GM23338 (cell line): ENCODE measurements around the gene PRRG1. TPM values are rescaled to one million over a fixed set of nuclear protein-coding genes. Genes with fewer than 3 reads are reported as not detected.
"Not testable (repeated sequence)": the region's sequence is repeated elsewhere in the genome, so short reads cannot be mapped to it uniquely, and the experiment has no call there.

ENCODE experiments used
- ATAC-seq: fragments of 200-7000 bp; cut with Tn5 transposase; 3 replicates; pipeline ENCODE4 v1.9.1; 2020
- DNase-seq: peaks from one replicate; pipeline ENCODE4 v3.0.0-alpha.2; 2015; ENCODE audit warnings: low spot score
- H2AFZ ChIP-seq: fragments of 200-600 bp; sonication (generic); 2 replicates; pipeline ENCODE4 v1.8.0; 2016; ENCODE audit warnings: antibody characterized with exemption, mild to moderate bottlenecking, moderate library complexity
- H3F3A ChIP-seq: fragments of 200-600 bp; sonication (generic); replicated peaks from 2 replicates; pipeline ENCODE4 v1.8.0; 2017; ENCODE audit warnings: antibody characterized with exemption, mixed run types, low read depth
- H3K27ac ChIP-seq: fragments of 200-600 bp; sonication (generic); 2 replicates; pipeline ENCODE4 v1.6.1; 2016; ENCODE audit warnings: low read depth
- H3K27me3 ChIP-seq: fragments of 200-600 bp; sonication (generic); 2 replicates; pipeline ENCODE4 v1.8.0; 2016; ENCODE audit warnings: mild to moderate bottlenecking, mixed run types, moderate library complexity; ENCODE audit not compliant: insufficient read depth
- H3K36me3 ChIP-seq: fragments of 200-600 bp; sonication (generic); 2 replicates; pipeline ENCODE4 v1.8.0; 2016; ENCODE audit warnings: mild to moderate bottlenecking; ENCODE audit not compliant: insufficient read depth
- H3K4me1 ChIP-seq: fragments of 200-600 bp; sonication (generic); 2 replicates; pipeline ENCODE4 v1.8.0; 2016; ENCODE audit warnings: mild to moderate bottlenecking, moderate library complexity; ENCODE audit not compliant: insufficient read depth
- H3K4me2 ChIP-seq: fragments of 200-600 bp; sonication (generic); 2 replicates; pipeline ENCODE4 v1.7.1; 2017; ENCODE audit warnings: mixed run types
- H3K4me3 ChIP-seq: fragments of 200-600 bp; sonication (generic); 2 replicates; pipeline ENCODE4 v1.6.1; 2016; ENCODE audit warnings: mixed run types
- H3K79me2 ChIP-seq: fragments of 200-600 bp; sonication (generic); replicated peaks from 2 replicates; pipeline ENCODE4 v1.8.0; 2017; ENCODE audit warnings: mild to moderate bottlenecking; ENCODE audit not compliant: insufficient read depth
- H3K9me2 ChIP-seq: fragments of 200-600 bp; sonication (generic); 2 replicates; pipeline ENCODE4 v1.8.0; 2017; ENCODE audit not compliant: insufficient read depth
- H4K20me1 ChIP-seq: fragments of 200-600 bp; sonication (generic); replicated peaks from 2 replicates; pipeline ENCODE4 v1.8.0; 2017; ENCODE audit warnings: mild to moderate bottlenecking; ENCODE audit not compliant: insufficient read depth
- H3K27ac Mint-ChIP-seq: 2 replicates; pipeline ENCODE4 v1.8.0; 2020; ENCODE audit warnings: inconsistent platforms, mild to moderate bottlenecking, moderate library complexity, mixed read lengths
- H3K27me3 Mint-ChIP-seq: 3 replicates; pipeline ENCODE4 v1.8.0; 2022; ENCODE audit warnings: low read depth, mild to moderate bottlenecking, moderate library complexity, mixed read lengths, inconsistent platforms; ENCODE audit not compliant: insufficient read depth, poor library complexity
- H3K36me3 Mint-ChIP-seq: 3 replicates; pipeline ENCODE4 v1.8.0; 2021; ENCODE audit warnings: low read depth, mild to moderate bottlenecking, inconsistent platforms, moderate library complexity, mixed read lengths
- H3K4me1 Mint-ChIP-seq: 3 replicates; pipeline ENCODE4 v1.8.0; 2020; ENCODE audit warnings: mild to moderate bottlenecking, inconsistent platforms, mixed read lengths
- H3K4me3 Mint-ChIP-seq: 3 replicates; pipeline ENCODE4 v1.8.0; 2021; ENCODE audit warnings: moderate library complexity, mild to moderate bottlenecking, inconsistent platforms, mixed read lengths
- H3K9me3 Mint-ChIP-seq: 3 replicates; pipeline ENCODE4 v1.8.0; 2020; ENCODE audit warnings: moderate library complexity, mild to moderate bottlenecking, inconsistent platforms, mixed read lengths
- JUNB ChIP-seq: IDR thresholded peaks from one replicate; pipeline ENCODE4 v1.6.1; 2016; ENCODE audit warnings: antibody characterized with exemption; ENCODE audit not compliant: unreplicated experiment
- NANOG ChIP-seq: IDR thresholded peaks from 2 replicates; pipeline ENCODE4 v1.6.1; 2016; ENCODE audit warnings: antibody characterized with exemption, borderline replicate concordance
- POLR2AphosphoS5 ChIP-seq: IDR thresholded peaks from 2 replicates; pipeline ENCODE4 v1.6.1; 2016; ENCODE audit warnings: antibody characterized with exemption, low read depth
- STAT1 ChIP-seq: IDR thresholded peaks from one replicate; pipeline ENCODE4 v1.6.1; 2016; ENCODE audit warnings: antibody characterized with exemption; ENCODE audit not compliant: unreplicated experiment
- polyA plus RNA-seq: library from polyadenylated mRNA; unstranded; fragments of >200 nt; fragmentation: Nextera tagmentation; extraction: Ambion mirVana; gene quantifications from 2 replicates; pipeline ENCODE4 v1.2.1, GENCODE V29; 2016
- total RNA-seq: library from RNA; depleted of rRNA; stranded (reverse); fragments of >200 nt; shearing (Covaris generic); gene quantifications from 2 replicates; pipeline ENCODE4 v1.2.3, GENCODE V29; 2014
- TF ChIP-seq, protein P1 (sequence below), 2 experiments: fragments of 200-600 bp in 1 of 2; sonication (generic) in 1 of 2; conservative IDR thresholded peaks; 2 replicates each; pipeline versions ENCODE4 v1.5.1 to v1.6.1; 2016 to 2017; ENCODE audit warnings: antibody characterized with exemption in 2 of 2, low read depth in 2 of 2, mild to moderate bottlenecking in 2 of 2, moderate library complexity in 1 of 2
- TF ChIP-seq, protein P2 (sequence below): fragments of 250-450 bp; sonication (Bioruptor Pico); IDR thresholded peaks from 2 replicates; pipeline ENCODE4 v1.5.0; 2020; ENCODE audit warnings: mild to moderate bottlenecking, moderate library complexity

The PRRG1 gene
- total and polyA plus RNA-seq, 2 experiments from 2014 or later: 3.8 to 10.8 TPM

DNA sequence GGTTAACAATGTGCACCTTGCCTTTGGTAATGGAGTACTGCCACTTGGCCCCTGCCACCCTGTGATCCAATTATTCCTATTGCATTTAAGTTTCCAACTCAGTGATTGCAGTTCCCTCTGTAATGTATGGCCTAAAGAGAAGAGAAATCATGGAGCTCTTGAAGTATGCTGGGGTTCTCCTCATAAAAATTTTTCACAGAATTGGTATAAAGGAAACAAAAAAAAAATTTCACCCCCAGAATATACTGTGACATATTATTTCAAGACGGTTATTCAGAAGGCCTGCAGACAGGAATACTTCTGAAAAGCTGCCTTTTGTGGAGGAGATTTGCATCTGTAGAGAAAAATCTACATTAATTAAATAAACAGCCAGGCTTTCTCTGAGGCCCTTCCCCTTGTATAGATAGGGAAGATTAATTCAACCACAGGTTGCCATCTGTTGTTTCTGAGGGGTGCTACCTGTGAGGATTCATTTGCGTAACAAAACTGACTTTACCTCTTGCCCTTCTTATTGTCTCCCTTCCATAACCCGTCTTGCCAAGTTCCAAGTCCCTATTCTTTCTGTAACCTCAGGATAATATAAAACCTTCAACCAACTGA lies 127.5 kb downstream of the PRRG1 start:
- H3F3A ChIP-seq: no peaks in the 10 kb centered on the region
- H3K27me3 ChIP-seq: no peaks in the 10 kb centered on the region
- peak overlapping the region; percentile 25 for H3K4me3 Mint-ChIP-seq
- H3K79me2 ChIP-seq: no peaks in the 10 kb centered on the region
- peak overlapping the region; percentile 37 for H3K4me2 ChIP-seq
- peaks cover 36% of the 10 kb centered on the region for H3K4me1 ChIP-seq
- H2AFZ ChIP-seq: no peak overlapping the region
- peaks cover 12% of the 10 kb centered on the region; the same call in 2 of the 3 replicates for H3K36me3 Mint-ChIP-seq
- peak; percentile 70 for DNase-seq
- peaks cover 3% of the 10 kb centered on the region; the same call in 2 of the 3 replicates for H3K9me3 Mint-ChIP-seq
- no peaks in the 10 kb centered on the region for H4K20me1 ChIP-seq
- peaks cover 41% of the 10 kb centered on the region for H3K4me1 Mint-ChIP-seq
- H3K27ac ChIP-seq: peak overlapping the region; percentile 88
- peaks cover 3% of the 10 kb centered on the region for H3K27me3 Mint-ChIP-seq
- TF ChIP-seq, protein P1, sequence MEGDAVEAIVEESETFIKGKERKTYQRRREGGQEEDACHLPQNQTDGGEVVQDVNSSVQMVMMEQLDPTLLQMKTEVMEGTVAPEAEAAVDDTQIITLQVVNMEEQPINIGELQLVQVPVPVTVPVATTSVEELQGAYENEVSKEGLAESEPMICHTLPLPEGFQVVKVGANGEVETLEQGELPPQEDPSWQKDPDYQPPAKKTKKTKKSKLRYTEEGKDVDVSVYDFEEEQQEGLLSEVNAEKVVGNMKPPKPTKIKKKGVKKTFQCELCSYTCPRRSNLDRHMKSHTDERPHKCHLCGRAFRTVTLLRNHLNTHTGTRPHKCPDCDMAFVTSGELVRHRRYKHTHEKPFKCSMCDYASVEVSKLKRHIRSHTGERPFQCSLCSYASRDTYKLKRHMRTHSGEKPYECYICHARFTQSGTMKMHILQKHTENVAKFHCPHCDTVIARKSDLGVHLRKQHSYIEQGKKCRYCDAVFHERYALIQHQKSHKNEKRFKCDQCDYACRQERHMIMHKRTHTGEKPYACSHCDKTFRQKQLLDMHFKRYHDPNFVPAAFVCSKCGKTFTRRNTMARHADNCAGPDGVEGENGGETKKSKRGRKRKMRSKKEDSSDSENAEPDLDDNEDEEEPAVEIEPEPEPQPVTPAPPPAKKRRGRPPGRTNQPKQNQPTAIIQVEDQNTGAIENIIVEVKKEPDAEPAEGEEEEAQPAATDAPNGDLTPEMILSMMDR (conservative IDR thresholded peaks at IDR 0.05; ENCODE audit: low read depth in 2 of 2): no peak
- TF ChIP-seq POLR2AphosphoS5 (no peak), NANOG (peak; percentile 48; the same call in 1 of the 2 replicates)
- H3K4me3 ChIP-seq: 0 out of 2 replicates have a peak overlapping the region, but pooled peaks have one; percentile 26
- peak; percentile 98 for ATAC-seq
- H3K36me3 ChIP-seq: no peaks in the 10 kb centered on the region
- H3K9me2 ChIP-seq: 0 out of 2 replicates have a peak, but pooled peaks cover 3% of the 10 kb centered on the region
- peak overlapping the region; percentile 77 for H3K27ac Mint-ChIP-seq

DNA sequence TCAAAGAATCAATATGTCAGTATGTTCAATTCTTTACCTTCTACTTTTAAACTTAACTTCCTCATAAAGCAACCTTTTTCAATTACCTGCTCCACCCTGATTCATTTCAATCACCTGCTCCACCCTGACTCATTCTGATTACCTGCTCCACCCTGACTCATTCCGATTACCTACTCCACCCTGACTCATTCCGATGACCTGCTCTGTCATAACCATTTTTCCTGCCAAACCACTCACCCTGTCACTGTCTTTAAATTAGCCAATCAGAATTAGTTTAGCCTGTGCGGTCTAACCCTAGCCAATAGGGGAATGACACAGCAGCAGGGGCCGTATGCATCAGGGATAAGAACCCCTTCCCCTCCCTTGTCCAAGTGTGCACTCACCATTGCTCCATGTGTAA lies 135.2 kb downstream of the PRRG1 start:
- not testable (repeated sequence) for H3K9me3 Mint-ChIP-seq, H3K36me3 ChIP-seq

DNA sequence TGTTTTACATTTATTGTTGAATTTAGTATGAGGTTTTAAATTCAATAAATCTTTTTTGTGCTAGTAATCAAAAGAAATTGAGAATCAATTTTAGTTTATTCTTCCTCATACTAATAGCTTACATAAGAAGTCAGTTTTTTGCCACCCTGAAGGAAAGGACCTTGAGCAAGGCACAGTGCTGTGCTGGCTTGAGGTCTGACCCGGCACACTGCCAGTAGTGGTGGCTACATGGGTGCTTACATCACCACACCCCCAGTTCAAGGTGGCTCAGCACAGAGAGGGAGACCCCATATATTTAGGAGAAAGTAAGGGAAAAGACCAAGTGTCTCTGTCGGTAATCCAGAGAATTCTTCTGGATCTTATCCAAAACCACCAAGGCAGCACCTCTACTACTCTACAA lies 136.3 kb downstream of the PRRG1 start:
- Mint-ChIP-seq H3K27me3 (no peaks in the 10 kb centered on the region), H3K4me3 (no peak overlapping the region), H3K9me3 (peaks cover 7% of the 10 kb centered on the region; the same call in 1 of the 3 replicates), H3K27ac (no peak overlapping the region), H3K36me3 (peaks cover 8% of the 10 kb centered on the region; the same call in 2 of the 3 replicates), H3K4me1 (peaks cover 10% of the 10 kb centered on the region; the same call in 2 of the 3 replicates)
- no peak overlapping the region for H3K4me3 ChIP-seq
- no peak overlapping the region for H3K27ac ChIP-seq
- no peak overlapping the region for H3K4me2 ChIP-seq
- no peaks in the 10 kb centered on the region for H3K9me2 ChIP-seq
- H2AFZ ChIP-seq: no peak overlapping the region
- no peaks in the 10 kb centered on the region for H3K79me2 ChIP-seq
- no peaks in the 10 kb centered on the region for H3K27me3 ChIP-seq
- no peaks in the 10 kb centered on the region for H4K20me1 ChIP-seq
- no peaks in the 10 kb centered on the region for H3F3A ChIP-seq
- H3K36me3 ChIP-seq: no peaks in the 10 kb centered on the region
- no peaks in the 10 kb centered on the region for H3K4me1 ChIP-seq
- no peak for ATAC-seq
- no peak for DNase-seq
- TF ChIP-seq, protein P2, sequence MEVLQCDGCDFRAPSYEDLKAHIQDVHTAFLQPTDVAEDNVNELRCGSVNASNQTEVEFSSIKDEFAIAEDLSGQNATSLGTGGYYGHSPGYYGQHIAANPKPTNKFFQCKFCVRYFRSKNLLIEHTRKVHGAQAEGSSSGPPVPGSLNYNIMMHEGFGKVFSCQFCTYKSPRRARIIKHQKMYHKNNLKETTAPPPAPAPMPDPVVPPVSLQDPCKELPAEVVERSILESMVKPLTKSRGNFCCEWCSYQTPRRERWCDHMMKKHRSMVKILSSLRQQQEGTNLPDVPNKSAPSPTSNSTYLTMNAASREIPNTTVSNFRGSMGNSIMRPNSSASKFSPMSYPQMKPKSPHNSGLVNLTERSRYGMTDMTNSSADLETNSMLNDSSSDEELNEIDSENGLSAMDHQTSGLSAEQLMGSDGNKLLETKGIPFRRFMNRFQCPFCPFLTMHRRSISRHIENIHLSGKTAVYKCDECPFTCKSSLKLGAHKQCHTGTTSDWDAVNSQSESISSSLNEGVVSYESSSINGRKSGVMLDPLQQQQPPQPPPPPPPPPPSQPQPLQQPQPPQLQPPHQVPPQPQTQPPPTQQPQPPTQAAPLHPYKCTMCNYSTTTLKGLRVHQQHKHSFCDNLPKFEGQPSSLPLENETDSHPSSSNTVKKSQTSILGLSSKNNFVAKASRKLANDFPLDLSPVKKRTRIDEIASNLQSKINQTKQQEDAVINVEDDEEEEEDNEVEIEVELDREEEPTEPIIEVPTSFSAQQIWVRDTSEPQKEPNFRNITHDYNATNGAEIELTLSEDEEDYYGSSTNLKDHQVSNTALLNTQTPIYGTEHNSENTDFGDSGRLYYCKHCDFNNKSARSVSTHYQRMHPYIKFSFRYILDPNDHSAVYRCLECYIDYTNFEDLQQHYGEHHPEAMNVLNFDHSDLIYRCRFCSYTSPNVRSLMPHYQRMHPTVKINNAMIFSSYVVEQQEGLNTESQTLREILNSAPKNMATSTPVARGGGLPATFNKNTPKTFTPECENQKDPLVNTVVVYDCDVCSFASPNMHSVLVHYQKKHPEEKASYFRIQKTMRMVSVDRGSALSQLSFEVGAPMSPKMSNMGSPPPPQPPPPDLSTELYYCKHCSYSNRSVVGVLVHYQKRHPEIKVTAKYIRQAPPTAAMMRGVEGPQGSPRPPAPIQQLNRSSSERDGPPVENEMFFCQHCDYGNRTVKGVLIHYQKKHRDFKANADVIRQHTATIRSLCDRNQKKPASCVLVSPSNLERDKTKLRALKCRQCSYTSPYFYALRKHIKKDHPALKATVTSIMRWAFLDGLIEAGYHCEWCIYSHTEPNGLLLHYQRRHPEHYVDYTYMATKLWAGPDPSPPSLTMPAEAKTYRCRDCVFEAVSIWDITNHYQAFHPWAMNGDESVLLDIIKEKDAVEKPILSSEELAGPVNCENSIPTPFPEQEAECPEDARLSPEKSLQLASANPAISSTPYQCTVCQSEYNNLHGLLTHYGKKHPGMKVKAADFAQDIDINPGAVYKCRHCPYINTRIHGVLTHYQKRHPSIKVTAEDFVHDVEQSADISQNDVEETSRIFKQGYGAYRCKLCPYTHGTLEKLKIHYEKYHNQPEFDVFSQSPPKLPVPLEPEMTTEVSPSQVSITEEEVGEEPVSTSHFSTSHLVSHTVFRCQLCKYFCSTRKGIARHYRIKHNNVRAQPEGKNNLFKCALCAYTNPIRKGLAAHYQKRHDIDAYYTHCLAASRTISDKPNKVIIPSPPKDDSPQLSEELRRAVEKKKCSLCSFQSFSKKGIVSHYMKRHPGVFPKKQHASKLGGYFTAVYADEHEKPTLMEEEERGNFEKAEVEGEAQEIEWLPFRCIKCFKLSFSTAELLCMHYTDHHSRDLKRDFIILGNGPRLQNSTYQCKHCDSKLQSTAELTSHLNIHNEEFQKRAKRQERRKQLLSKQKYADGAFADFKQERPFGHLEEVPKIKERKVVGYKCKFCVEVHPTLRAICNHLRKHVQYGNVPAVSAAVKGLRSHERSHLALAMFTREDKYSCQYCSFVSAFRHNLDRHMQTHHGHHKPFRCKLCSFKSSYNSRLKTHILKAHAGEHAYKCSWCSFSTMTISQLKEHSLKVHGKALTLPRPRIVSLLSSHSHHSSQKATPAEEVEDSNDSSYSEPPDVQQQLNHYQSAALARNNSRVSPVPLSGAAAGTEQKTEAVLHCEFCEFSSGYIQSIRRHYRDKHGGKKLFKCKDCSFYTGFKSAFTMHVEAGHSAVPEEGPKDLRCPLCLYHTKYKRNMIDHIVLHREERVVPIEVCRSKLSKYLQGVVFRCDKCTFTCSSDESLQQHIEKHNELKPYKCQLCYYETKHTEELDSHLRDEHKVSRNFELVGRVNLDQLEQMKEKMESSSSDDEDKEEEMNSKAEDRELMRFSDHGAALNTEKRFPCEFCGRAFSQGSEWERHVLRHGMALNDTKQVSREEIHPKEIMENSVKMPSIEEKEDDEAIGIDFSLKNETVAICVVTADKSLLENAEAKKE (CRISPR knock-in tag): no peak
- TF ChIP-seq POLR2AphosphoS5 (no peak), JUNB (no peak), STAT1 (no peak)

More for the DNA sequence above, 135.2 kb downstream of the PRRG1 start:
- not testable (repeated sequence) for H3K27me3 Mint-ChIP-seq, DNase-seq, H3K27ac Mint-ChIP-seq, H3K4me2 ChIP-seq, H3K27ac ChIP-seq, H4K20me1 ChIP-seq, H3K4me1 ChIP-seq, H2AFZ ChIP-seq, H3K36me3 Mint-ChIP-seq, H3K4me3 ChIP-seq, H3K9me2 ChIP-seq, H3F3A ChIP-seq, ATAC-seq, H3K79me2 ChIP-seq, H3K4me3 Mint-ChIP-seq, H3K27me3 ChIP-seq
- peaks cover 16% of the 10 kb centered on the region; the same call in 2 of the 3 replicates for H3K4me1 Mint-ChIP-seq
